HEK293 (cell line): ENCODE measurements around the gene CDC42EP2.
A peak's percentile ranks its signal among the peaks of the same experiment; 100 is the strongest.

ENCODE experiments used
- CTCF ChIA-PET: fragments of 350-600 bp; formaldehyde crosslinking; extraction: SDS; loops from one replicate; lab custom pipeline; 2021; ENCODE audit warnings: antibody characterized with exemption; lab: Yijun Ruan, JAX
- POLR2A ChIA-PET: fragments of 300-600 bp; formaldehyde crosslinking; extraction: SDS; loops from one replicate; lab custom pipeline; 2020; ENCODE audit warnings: antibody characterized with exemption, inconsistent platforms; lab: Yijun Ruan, JAX
- H3K27ac ChIP-seq: fragments of 200-500 bp; sonication (Bioruptor generic); 2 replicates; pipeline ENCODE4 v1.5.1; 2014; ENCODE audit warnings: low read depth, low read length, control low read depth, inconsistent platforms; ENCODE audit errors: extremely low read depth
- H3K36me3 ChIP-seq, 2 experiments: fragments of 200-500 bp in 1 of 2; sonication (Bioruptor generic) in 1 of 2; 1 replicate in 1 of 2; 2 replicates in 1 of 2; pipeline ENCODE4 v1.5.1; 2014 to 2017; ENCODE audit warnings: inconsistent platforms in 2 of 2, low read length in 2 of 2; ENCODE audit not compliant: control insufficient read depth in 2 of 2, insufficient read depth in 1 of 2
- H3K4me1 ChIP-seq: fragments of 200-500 bp; sonication (Bioruptor generic); 2 replicates; pipeline ENCODE4 v1.5.1; 2014; ENCODE audit warnings: mild to moderate bottlenecking, low read length, inconsistent platforms; ENCODE audit not compliant: control insufficient read depth, insufficient read depth
- H3K4me3 ChIP-seq: 2 replicates; pipeline ENCODE4 v1.5.1; 2011; ENCODE audit warnings: low read depth, mild to moderate bottlenecking, control low read depth, low read length, moderate library complexity
- H3K9me3 ChIP-seq: fragments of 200-500 bp; sonication (Bioruptor generic); 2 replicates; pipeline ENCODE4 v1.5.1; 2014; ENCODE audit warnings: low read depth, low read length, inconsistent platforms; ENCODE audit not compliant: control insufficient read depth, insufficient read depth
- BCL6B ChIP-seq: fragments of 450-650 bp; formaldehyde crosslinking; IDR thresholded peaks from 2 replicates; pipeline ENCODE4 v1.5.1; 2017; ENCODE audit warnings: missing biosample characterization, missing genetic modification characterization
- CTCF ChIP-seq: fragments of 450-650 bp; formaldehyde crosslinking; IDR thresholded peaks from 2 replicates; pipeline ENCODE4 v1.5.1; 2016; ENCODE audit warnings: missing biosample characterization, missing genetic modification characterization
- GLIS1 ChIP-seq: fragments of 450-650 bp; formaldehyde crosslinking; IDR thresholded peaks from 2 replicates; pipeline ENCODE4 v1.5.1; 2016; ENCODE audit warnings: missing biosample characterization, missing genetic modification characterization
- HOXD13 ChIP-seq: sonication (generic); formaldehyde crosslinking; IDR thresholded peaks from 2 replicates; pipeline ENCODE4 v1.8.0; 2022; ENCODE audit warnings: missing genetic modification reagents, borderline replicate concordance
- IKZF3 ChIP-seq: fragments of 450-650 bp; IDR thresholded peaks from 2 replicates; pipeline ENCODE4 v1.5.0; 2018; ENCODE audit warnings: missing biosample characterization, mild to moderate bottlenecking, missing genetic modification characterization, moderate library complexity
- KLF10 ChIP-seq: fragments of 450-650 bp; IDR thresholded peaks from 2 replicates; pipeline ENCODE4 v1.5.1; 2018; ENCODE audit warnings: missing biosample characterization, mild to moderate bottlenecking, missing genetic modification characterization
- KLF16 ChIP-seq: fragments of 450-650 bp; formaldehyde crosslinking; IDR thresholded peaks from 2 replicates; pipeline ENCODE4 v1.5.1; 2017; ENCODE audit warnings: missing biosample characterization, missing genetic modification characterization
- REST ChIP-seq: fragments of 450-650 bp; formaldehyde crosslinking; IDR thresholded peaks from 2 replicates; pipeline ENCODE4 v1.5.1; 2016; ENCODE audit warnings: missing biosample characterization, missing genetic modification characterization
- SP2 ChIP-seq: fragments of 450-650 bp; formaldehyde crosslinking; IDR thresholded peaks from 2 replicates; pipeline ENCODE4 v1.5.1; 2016; ENCODE audit warnings: missing biosample characterization, missing genetic modification characterization
- SP7 ChIP-seq: fragments of 450-650 bp; formaldehyde crosslinking; IDR thresholded peaks from 2 replicates; pipeline ENCODE4 v1.5.1; 2016; ENCODE audit warnings: missing biosample characterization, missing genetic modification characterization
- ZBTB10 ChIP-seq: fragments of 450-650 bp; formaldehyde crosslinking; IDR thresholded peaks from 2 replicates; pipeline ENCODE4 v1.5.1; 2016; ENCODE audit warnings: missing biosample characterization, missing genetic modification characterization
- ZBTB20 ChIP-seq: fragments of 450-650 bp; formaldehyde crosslinking; IDR thresholded peaks from 2 replicates; pipeline ENCODE4 v1.5.1; 2016; ENCODE audit warnings: missing biosample characterization, missing genetic modification characterization
- ZBTB26 ChIP-seq: fragments of 450-650 bp; formaldehyde crosslinking; optimal IDR thresholded peaks from 2 replicates; pipeline ENCODE3; 2016; ENCODE audit warnings: missing biosample characterization, mild to moderate bottlenecking, missing genetic modification characterization
- ZBTB49 ChIP-seq: fragments of 450-650 bp; formaldehyde crosslinking; IDR thresholded peaks from 2 replicates; pipeline ENCODE4 v1.5.1; 2016; ENCODE audit warnings: missing biosample characterization, missing genetic modification characterization, low read depth
- ZBTB8A ChIP-seq: fragments of 450-650 bp; formaldehyde crosslinking; IDR thresholded peaks from 2 replicates; pipeline ENCODE4 v1.5.1; 2016; ENCODE audit warnings: missing biosample characterization, missing genetic modification characterization
- ZEB2 ChIP-seq: fragments of 450-650 bp; formaldehyde crosslinking; IDR thresholded peaks from 2 replicates; pipeline ENCODE4 v1.5.1; 2016; ENCODE audit warnings: missing biosample characterization, missing genetic modification characterization
- ZNF335 ChIP-seq: fragments of 450-650 bp; formaldehyde crosslinking; conservative IDR thresholded peaks from 2 replicates; pipeline ENCODE4 v1.5.1; 2016; ENCODE audit warnings: missing biosample characterization, missing genetic modification characterization
- ZNF341 ChIP-seq: fragments of 450-650 bp; formaldehyde crosslinking; IDR thresholded peaks from 2 replicates; pipeline ENCODE4; 2016; ENCODE audit warnings: low read depth, missing biosample characterization, missing genetic modification characterization
- ZNF423 ChIP-seq: fragments of 450-650 bp; formaldehyde crosslinking; IDR thresholded peaks from 2 replicates; pipeline ENCODE4 v1.5.1; 2016; ENCODE audit warnings: missing biosample characterization, missing genetic modification characterization
- ZNF623 ChIP-seq: fragments of 450-650 bp; formaldehyde crosslinking; IDR thresholded peaks from 2 replicates; pipeline ENCODE4 v1.5.1; 2016; ENCODE audit warnings: missing biosample characterization, missing genetic modification characterization
- ZNF776 ChIP-seq: fragments of 450-650 bp; formaldehyde crosslinking; IDR thresholded peaks from 2 replicates; pipeline ENCODE4 v1.5.0; 2017; ENCODE audit warnings: missing biosample characterization, missing genetic modification characterization, borderline replicate concordance
- ZXDB ChIP-seq: fragments of 450-650 bp; formaldehyde crosslinking; IDR thresholded peaks from 2 replicates; pipeline ENCODE4 v1.5.1; 2016; ENCODE audit warnings: missing biosample characterization, missing genetic modification characterization

The CDC42EP2 gene

GRCh38 chr11:65314501-65315203, at the start of gene CDC42EP2:
Gene CDC42EP2, plus strand, starts transcription at chr11:65314866. Its CDS starts 6,033 bp downstream, at chr11:65320899.
- peak within 1 kb of the TSS; percentile 67 for H3K4me3 ChIP-seq
- ChIA-PET CTCF (interaction anchor here (0.5 to 4.6 kb wide), 41 partner anchors 7 to 504 kb away, joined by 3 to 206 read pairs (median 4); partner anchors contain the start of genes DPF2, FAU, MRPL49 and POLA2), POLR2A (interaction anchor here (0.6 to 2.6 kb wide), 12 partner anchors 8 to 536 kb away, joined by 3 to 14 read pairs (median 4); partner anchors contain the start of genes DPF2, NEAT1 and POLA2)
- no peaks in the 10 kb centered on the region; a peak in 1 of 3 replicates for H3K36me3 ChIP-seq
- H3K4me1 ChIP-seq: no peaks in the 10 kb centered on the region
- H3K9me3 ChIP-seq: no peaks in the 10 kb centered on the region
- H3K27ac ChIP-seq: peak within 1 kb of the TSS; percentile 60; the same call in 1 of the 2 replicates
- TF ChIP-seq ZNF341 (peak; percentile 50; the same call in 1 of the 2 replicates), KLF16 (tag by site-specific recombination) (peak; percentile 28; the same call in 1 of the 2 replicates), SP7 (tag by site-specific recombination) (no peak), ZXDB (tag by site-specific recombination) (no peak), ZBTB8A (tag by site-specific recombination) (peak; percentile 95), ZNF623 (tag by site-specific recombination) (no peak), ZEB2 (tag by site-specific recombination) (peak; percentile 13; the same call in 1 of the 2 replicates), ZNF423 (tag by site-specific recombination) (no peak), REST (peak; percentile 89), ZBTB10 (peak; percentile 13; the same call in 1 of the 2 replicates), BCL6B (tag by site-specific recombination) (no peak), HOXD13 (CRISPR knock-in tag) (no peak), ZNF776 (tag by site-specific recombination) (no peak), ZBTB20 (tag by site-specific recombination) (peak; percentile 9), ZBTB49 (tag by site-specific recombination) (no peak), ZBTB26 (tag by site-specific recombination) (peak; percentile 66), SP2 (tag by site-specific recombination) (peak; percentile 41), IKZF3 (tag by site-specific recombination) (0 out of 2 replicates have a peak, but pooled peaks have one; percentile 69), CTCF (tag by site-specific recombination) (peak; percentile 38), GLIS1 (tag by site-specific recombination) (peak; percentile 83), KLF10 (peak; percentile 59; the same call in 1 of the 2 replicates), ZNF335 (tag by site-specific recombination) (peak; percentile 81)
